ENCODE data around the gene FBXO36.
A peak's percentile ranks its signal among the peaks of the same experiment; 100 is the strongest.

GRCh38 chr2:229921892-229922448, 333 bp upstream of the FBXO36 start, which contains the start of gene TRIP12:
- TF ChIP-seq POLR2AphosphoS5 (IDR thresholded peaks at IDR 0.05; ENCODE audit: low read depth) = no peak; the same call in 1 of the 2 replicates
- no peak for TF ChIP-seq CTCF (conservative IDR thresholded peaks at IDR 0.05; ENCODE audit: low read depth in 2 of 2)
- no peak for TF ChIP-seq EZH2phosphoT487 (IDR thresholded peaks at IDR 0.05; ENCODE audit: unreplicated experiment)
- peak; percentile 75 for TF ChIP-seq CREB1 (CRISPR knock-in tag; IDR thresholded peaks at IDR 0.05; ENCODE audit: low read depth)
- no peak for TF ChIP-seq REST (IDR thresholded peaks at IDR 0.05; ENCODE audit: unreplicated experiment)
